Endothelial cell of umbilical vein (primary cell): Measurements from ENCODE around the gene HDAC9. TPM values are rescaled to one million over a fixed set of nuclear protein-coding genes. Genes with fewer than 3 reads are reported as not detected.

Experiments used
- BruUV-seq: library from RNA; stranded (reverse); fragments of 400-500 nt; replicated peaks from 2 replicates; lab custom pipeline; 2021; lab: Mats Ljungman, UMichigan
- CTCF ChIA-PET: fragments of 300-600, 350-600 bp; sonication (Branson Sonifier 250); formaldehyde crosslinking; loops from one replicate; lab custom pipeline; 2021; ENCODE audit warnings: antibody characterized with exemption, inconsistent platforms; lab: Charles Lee
- POLR2A ChIA-PET: fragments of 300-600, 350-600 bp; sonication (Branson Sonifier 250); formaldehyde crosslinking; loops from one replicate; lab custom pipeline; 2021; ENCODE audit warnings: antibody characterized with exemption, inconsistent platforms; lab: Charles Lee
- DNase-seq: peaks from one replicate; pipeline ENCODE4 v3.0.0-alpha.2; 2011; ENCODE audit warnings: low read depth, low spot score
- FAIRE-seq: peaks from 2 replicates; lab custom pipeline; 2011; peaks lifted over from hg19 to GRCh38; lab: Jason Lieb, UNC
- H2AFZ ChIP-seq: 2 replicates; pipeline ENCODE4 v1.6.0; 2012; ENCODE audit warnings: low read depth, low read length, control low read depth, inconsistent platforms
- H3K27ac ChIP-seq: 2 replicates; pipeline ENCODE4 v1.5.1; 2011; ENCODE audit warnings: low read depth, mild to moderate bottlenecking, control low read depth, low read length, moderate library complexity; ENCODE audit not compliant: insufficient read depth
- H3K27me3 ChIP-seq, 2 experiments: 2 replicates each; pipeline versions ENCODE4 v1.6.0 to v1.6.1; 2011; ENCODE audit warnings: low read length in 2 of 2, mixed read lengths in 1 of 2; ENCODE audit not compliant: control insufficient read depth in 2 of 2, insufficient read depth in 2 of 2
- H3K36me3 ChIP-seq, 2 experiments: 2 replicates in 1 of 2; 3 replicates in 1 of 2; pipeline ENCODE4 v1.5.1; 2011; ENCODE audit warnings: low read length in 2 of 2, mild to moderate bottlenecking in 1 of 2, moderate library complexity in 1 of 2; ENCODE audit not compliant: control insufficient read depth in 2 of 2, insufficient read depth in 2 of 2; ENCODE audit errors: extremely low read depth in 1 of 2
- H3K4me1 ChIP-seq: 3 replicates; pipeline ENCODE4 v1.5.1; 2011; ENCODE audit warnings: mild to moderate bottlenecking, low read length; ENCODE audit not compliant: control insufficient read depth, insufficient read depth; ENCODE audit errors: extremely low read depth
- H3K4me2 ChIP-seq: 2 replicates; pipeline ENCODE4 v1.6.1; 2011; ENCODE audit warnings: low read length, control low read depth, mixed read lengths; ENCODE audit not compliant: insufficient read depth
- H3K4me3 ChIP-seq, 3 experiments: fragments of 200-600 bp in 1 of 3; sonication (generic), shearing (Covaris generic) in 1 of 3; replicated peaks in 1 of 3; 2 replicates each; pipeline ENCODE4 v1.5.1; 2011 to 2016; ENCODE audit warnings: control low read depth in 3 of 3, low read length in 3 of 3, mild to moderate bottlenecking in 2 of 3, inconsistent platforms in 1 of 3, low read depth in 1 of 3, moderate library complexity in 1 of 3; ENCODE audit not compliant: insufficient read depth in 1 of 3
- H3K79me2 ChIP-seq: 2 replicates; pipeline ENCODE4 v1.6.0; 2012; ENCODE audit warnings: low read length, inconsistent platforms; ENCODE audit not compliant: control insufficient read depth, insufficient read depth
- H3K9ac ChIP-seq: replicated peaks from 2 replicates; pipeline ENCODE3; 2011; ENCODE audit warnings: low read length, control low read depth; ENCODE audit not compliant: insufficient read depth; ENCODE audit errors: extremely low read depth
- H3K9me1 ChIP-seq: replicated peaks from 3 replicates; pipeline ENCODE4 v1.6.0; 2011; ENCODE audit warnings: mild to moderate bottlenecking, low read length; ENCODE audit not compliant: control insufficient read depth, insufficient read depth; ENCODE audit errors: extremely low read depth
- H3K9me3 ChIP-seq: replicated peaks from 2 replicates; pipeline ENCODE4 v1.5.1; 2012; ENCODE audit warnings: low read length, inconsistent platforms; ENCODE audit not compliant: control insufficient read depth, insufficient read depth
- H4K20me1 ChIP-seq: replicated peaks from 2 replicates; pipeline ENCODE3; 2011; ENCODE audit warnings: mild to moderate bottlenecking, low read length; ENCODE audit not compliant: control insufficient read depth, insufficient read depth; ENCODE audit errors: extremely low read depth
- CTCF ChIP-seq, 2 donors: IDR thresholded peaks; 1 replicate in 1 of 2; 2 replicates in 1 of 2; pipeline ENCODE4 v1.5.1; 2011; ENCODE audit warnings: low read length in 2 of 2, mild to moderate bottlenecking in 2 of 2, moderate library complexity in 2 of 2, control low read depth in 1 of 2, inconsistent platforms in 1 of 2, low read depth in 1 of 2; ENCODE audit not compliant: insufficient read depth in 1 of 2; ENCODE audit errors: extremely low read depth in 1 of 2
- EZH2 ChIP-seq: IDR thresholded peaks from 2 replicates; pipeline ENCODE4 v1.6.1; 2012; ENCODE audit warnings: borderline replicate concordance, low read depth, mild to moderate bottlenecking, moderate library complexity, low read length, inconsistent platforms; ENCODE audit not compliant: severe bottlenecking
- FOS ChIP-seq: IDR thresholded peaks from 2 replicates; pipeline ENCODE4 v1.6.1; 2011; ENCODE audit warnings: mild to moderate bottlenecking, low read length, moderate library complexity, borderline replicate concordance; ENCODE audit not compliant: insufficient read depth
- GATA2 ChIP-seq: IDR thresholded peaks from 2 replicates; pipeline ENCODE4 v1.7.0; 2011; ENCODE audit warnings: low read depth, mild to moderate bottlenecking, moderate library complexity, mixed read lengths, low read length; ENCODE audit not compliant: insufficient read length, insufficient read depth
- JUN ChIP-seq: IDR thresholded peaks from 2 replicates; pipeline ENCODE4 v1.6.1; 2011; ENCODE audit warnings: borderline replicate concordance, low read depth; ENCODE audit not compliant: insufficient read length, insufficient read depth
- MAX ChIP-seq: IDR thresholded peaks from 2 replicates; pipeline ENCODE4 v1.6.1; 2011; ENCODE audit not compliant: insufficient read depth, insufficient read length
- MYC ChIP-seq: IDR thresholded peaks from one replicate; pipeline ENCODE4 v1.6.1; 2011; ENCODE audit warnings: mild to moderate bottlenecking, low read depth, low read length
- POLR2A ChIP-seq: IDR thresholded peaks from 2 replicates; pipeline ENCODE4 v1.6.1; 2012; ENCODE audit warnings: low read depth, mild to moderate bottlenecking, control low read depth, low read length
- POLR2AphosphoS5 ChIP-seq: IDR thresholded peaks from 2 replicates; pipeline ENCODE4 v1.6.1; 2012; ENCODE audit warnings: low read depth, mild to moderate bottlenecking, control low read depth, low read length, moderate library complexity; ENCODE audit not compliant: insufficient read depth
- dilution Hi-C: fragments of 300-500 bp; cut with MboI; formaldehyde crosslinking; loops from one replicate; pipeline ENCODE4 v1.15.0; 2019; ENCODE audit warnings: low sequenced_read_pairs; ENCODE audit not compliant: extremely low pct_ligation_motif_present
- intact Hi-C: fragments of 100-400 bp; cut with micrococcal nuclease; formaldehyde crosslinking; loops from one replicate; pipeline ENCODE4 v1.10.0; 2022
- polyA plus RNA-seq, 4 experiments: library from polyadenylated mRNA; depleted of rRNA in 3 of 4; stranded (reverse) in 3 of 4; unstranded in 1 of 4; fragments of >200 nt; gene quantifications; 2 replicates each; pipeline versions ENCODE4 v1.2.1 to v1.2.3, GENCODE V29; 2011 to 2012; ENCODE audit warnings: missing spikeins in 1 of 4
- total RNA-seq: library from RNA; stranded (reverse); gene quantifications from 2 replicates; pipeline ENCODE4 v1.2.3, GENCODE V29; 2021

Gene HDAC9
- total and polyA plus RNA-seq, 2 donors (not counting 3 experiments of a cell fraction or from before 2014, with no cell fraction given), result 1.8 to 11.6 TPM

GRCh38 chr7:18655912-18656311, 160.4 kb downstream of the HDAC9 start:
- no peaks in the 10 kb centered on the region for H4K20me1 ChIP-seq
- H3K36me3 ChIP-seq, result no peaks in the 10 kb centered on the region
- ChIA-PET POLR2A (no interaction called here), CTCF (interaction anchor here (0.7 to 3.7 kb wide), 6 partner anchors 8 to 47 kb away, joined by 3 to 15 read pairs (median 3); no protein-coding TSS in a partner anchor)
- H3K9me3 ChIP-seq, result no peaks in the 10 kb centered on the region
- DNase-seq, result no peak
- no peaks in the 10 kb centered on the region for H3K9me1 ChIP-seq
- H3K4me3 ChIP-seq, result no peak overlapping the region
- FAIRE-seq, result no peak
- BruUV-seq, result no TSS peak
- H3K9ac ChIP-seq, result no peak overlapping the region
- H3K4me2 ChIP-seq, result no peak overlapping the region
- H2AFZ ChIP-seq, result no peak overlapping the region
- H3K79me2 ChIP-seq, result no peaks in the 10 kb centered on the region
- H3K4me1 ChIP-seq, result no peaks in the 10 kb centered on the region
- dilution Hi-C loops (no loop called here), intact Hi-C loops (no loop called here)
- H3K27ac ChIP-seq, result no peak overlapping the region
- no peak for TF ChIP-seq POLR2A
- TF ChIP-seq MAX, result no peak
- no peak for TF ChIP-seq EZH2
- TF ChIP-seq GATA2, result no peak
- no peak for TF ChIP-seq POLR2AphosphoS5
- TF ChIP-seq CTCF (IDR thresholded peaks at IDR 0.05; ENCODE audit: extremely low read depth in 1 of 2, insufficient read depth in 1 of 2, low read depth in 1 of 2, low read length in 2 of 2), result no peak
- no peak for TF ChIP-seq JUN
- TF ChIP-seq MYC, result no peak
- TF ChIP-seq FOS, result no peak
- no peaks in the 10 kb centered on the region for H3K27me3 ChIP-seq
